ENCODE measurements around the gene KDM7A.

DNA sequence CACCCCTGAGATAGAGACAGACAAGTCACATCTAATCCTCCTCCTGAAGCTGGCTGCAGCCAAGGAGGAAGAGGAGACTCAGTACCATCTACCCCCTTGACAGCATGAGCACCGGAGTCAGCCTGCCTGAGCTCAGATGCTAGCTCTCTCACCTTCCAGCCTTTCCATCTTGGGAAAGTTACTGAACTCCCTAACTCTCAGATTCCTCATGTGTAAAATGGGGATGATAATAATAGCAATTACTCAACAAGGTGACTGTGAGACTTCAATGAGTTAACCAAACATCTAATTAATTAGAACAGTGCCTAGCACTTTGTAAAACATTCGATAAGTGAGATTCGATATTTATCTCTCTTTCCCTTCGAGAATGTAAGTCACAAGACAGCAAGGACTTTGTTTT, 6.4 kb downstream of the KDM7A start:
- TF ChIP-seq, protein P1, sequence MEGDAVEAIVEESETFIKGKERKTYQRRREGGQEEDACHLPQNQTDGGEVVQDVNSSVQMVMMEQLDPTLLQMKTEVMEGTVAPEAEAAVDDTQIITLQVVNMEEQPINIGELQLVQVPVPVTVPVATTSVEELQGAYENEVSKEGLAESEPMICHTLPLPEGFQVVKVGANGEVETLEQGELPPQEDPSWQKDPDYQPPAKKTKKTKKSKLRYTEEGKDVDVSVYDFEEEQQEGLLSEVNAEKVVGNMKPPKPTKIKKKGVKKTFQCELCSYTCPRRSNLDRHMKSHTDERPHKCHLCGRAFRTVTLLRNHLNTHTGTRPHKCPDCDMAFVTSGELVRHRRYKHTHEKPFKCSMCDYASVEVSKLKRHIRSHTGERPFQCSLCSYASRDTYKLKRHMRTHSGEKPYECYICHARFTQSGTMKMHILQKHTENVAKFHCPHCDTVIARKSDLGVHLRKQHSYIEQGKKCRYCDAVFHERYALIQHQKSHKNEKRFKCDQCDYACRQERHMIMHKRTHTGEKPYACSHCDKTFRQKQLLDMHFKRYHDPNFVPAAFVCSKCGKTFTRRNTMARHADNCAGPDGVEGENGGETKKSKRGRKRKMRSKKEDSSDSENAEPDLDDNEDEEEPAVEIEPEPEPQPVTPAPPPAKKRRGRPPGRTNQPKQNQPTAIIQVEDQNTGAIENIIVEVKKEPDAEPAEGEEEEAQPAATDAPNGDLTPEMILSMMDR (conservative IDR thresholded peaks at IDR 0.05; ENCODE audit: low read depth, low read length), result no peak
- no peak for TF ChIP-seq EZH2 (IDR thresholded peaks at IDR 0.05; ENCODE audit: borderline replicate concordance, low read depth, low read length, poor library complexity, severe bottlenecking)
